ENCODE measurements around the gene HLA-DPB1.

- TF ChIP-seq EZH2 (IDR thresholded peaks at IDR 0.05; ENCODE audit: insufficient read depth, poor library complexity, severe bottlenecking) (no peak), EZH2phosphoT487 (IDR thresholded peaks at IDR 0.05; ENCODE audit: insufficient read depth, low read depth) (no peak)
Observed at GRCh38 chr6:33093855-33094254, 18.1 kb downstream of the HLA-DPB1 start.

All from GM23248 (cell line).